ENCODE results near the gene CYB5R4. TPM values are rescaled to one million over a fixed set of nuclear protein-coding genes. Genes with fewer than 3 reads are reported as not detected.

The CYB5R4 gene
- polyA plus RNA-seq, 2 of the 4 experiments (the other 2 are of a cell fraction): 21.3 to 25.5 TPM

- TF ChIP-seq ZFP36 (IDR thresholded peaks at IDR 0.05; ENCODE audit: borderline replicate concordance, partially characterized antibody) (no peak), RFX5 (IDR thresholded peaks at IDR 0.05) (no peak)
These were observed 156.5 kb downstream of the CYB5R4 start (continued) for GRCh38 chr6:84016029-84016428.

Other genes with a start within 250 kb of the CYB5R4 start
- gene SNAP91, start 150.6 kb upstream of the CYB5R4 start, polyA plus RNA-seq (2011; rRNA removed): 0.08 and 0.13 TPM in 2 replicates
- gene SNAP91, start 150.6 kb upstream of the CYB5R4 start, polyA plus RNA-seq (2017; fragmentation: RNase III; extraction: RNeasy Plus Mini Kit Qiagen cat#74134 plus additional on column Dnase treatment): 0.07 to 0.39 TPM (median 0.34 TPM) in 3 replicates
- 0.16 and 0.27 TPM in 2 replicates for gene RIPPLY2, start 6.3 kb upstream of the CYB5R4 start, polyA plus RNA-seq (2011; rRNA removed)
- gene RIPPLY2, start 6.3 kb upstream of the CYB5R4 start, polyA plus RNA-seq (2017; fragmentation: RNase III; extraction: RNeasy Plus Mini Kit Qiagen cat#74134 plus additional on column Dnase treatment): 0.78 to 1.5 TPM (median 0.89 TPM) in 3 replicates
- gene MRAP2, start 174.1 kb downstream of the CYB5R4 start, polyA plus RNA-seq (2011; rRNA removed): 2.2 and 2.3 TPM in 2 replicates
- gene MRAP2, start 174.1 kb downstream of the CYB5R4 start, polyA plus RNA-seq (2017; fragmentation: RNase III; extraction: RNeasy Plus Mini Kit Qiagen cat#74134 plus additional on column Dnase treatment): 0.66 to 1.0 TPM (median 0.75 TPM) in 3 replicates